HG03354 (cell line): ENCODE results near the gene TMEM135.

ENCODE experiments used
- ATAC-seq: cut with Tn5 transposase; IDR thresholded peaks from one replicate; pipeline ENCODE4 v1.9.1; 2021; ENCODE audit warnings: mild to moderate bottlenecking; ENCODE audit not compliant: unreplicated experiment, poor library complexity, severe bottlenecking

The TMEM135 gene

DNA sequence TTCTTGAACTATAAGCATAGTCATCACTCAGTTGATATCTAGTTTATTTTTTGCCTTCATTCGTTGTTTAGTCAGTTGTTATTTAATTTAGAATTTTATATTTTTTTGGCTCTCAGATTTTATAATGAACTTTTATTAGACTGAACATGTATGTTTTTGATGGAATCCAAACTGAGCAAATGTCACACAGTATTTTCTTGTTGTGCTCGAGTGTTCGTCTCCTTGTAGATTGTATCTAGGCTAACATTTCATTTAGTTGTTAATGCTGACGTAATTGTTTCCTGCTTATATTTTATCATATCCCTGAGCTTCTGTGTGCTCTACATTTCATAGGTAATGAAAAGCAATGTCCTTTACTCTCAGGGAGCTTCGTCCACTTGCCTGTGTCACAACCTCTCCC lies 286.2 kb downstream of the TMEM135 start:
- no peak for ATAC-seq

DNA sequence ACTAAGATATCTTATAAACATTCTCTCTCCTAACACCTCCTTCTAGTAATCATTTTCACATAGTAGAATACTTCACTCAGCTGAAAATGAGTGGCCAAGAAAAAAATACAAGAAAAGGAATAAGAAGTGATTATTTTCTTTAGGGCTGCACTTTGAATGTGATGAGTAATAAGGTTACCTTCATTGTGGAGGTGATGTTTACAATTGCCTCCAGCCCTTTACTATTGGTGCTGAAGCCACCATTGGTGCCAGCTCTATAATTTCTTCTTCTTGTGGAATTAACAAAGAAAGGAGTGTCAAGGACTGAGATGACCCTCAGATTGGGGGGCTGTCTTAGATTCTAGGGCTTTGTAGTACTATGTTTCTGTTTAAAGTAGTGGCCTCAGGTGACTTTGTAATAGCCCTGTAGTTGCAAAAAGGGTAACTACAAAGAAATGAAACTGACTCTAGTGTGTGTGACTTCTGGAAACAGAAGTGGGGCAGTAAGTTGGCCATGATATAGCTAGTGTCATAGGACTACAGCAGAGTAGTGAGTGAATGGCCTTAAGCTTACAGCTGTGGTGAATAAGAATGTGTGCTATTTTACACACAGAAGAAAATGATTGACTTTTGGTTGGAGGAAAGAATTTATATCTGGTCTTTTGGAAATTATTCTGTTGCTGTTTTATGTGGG lies 287.2 kb downstream of the TMEM135 start:
- ATAC-seq, result no peak

DNA sequence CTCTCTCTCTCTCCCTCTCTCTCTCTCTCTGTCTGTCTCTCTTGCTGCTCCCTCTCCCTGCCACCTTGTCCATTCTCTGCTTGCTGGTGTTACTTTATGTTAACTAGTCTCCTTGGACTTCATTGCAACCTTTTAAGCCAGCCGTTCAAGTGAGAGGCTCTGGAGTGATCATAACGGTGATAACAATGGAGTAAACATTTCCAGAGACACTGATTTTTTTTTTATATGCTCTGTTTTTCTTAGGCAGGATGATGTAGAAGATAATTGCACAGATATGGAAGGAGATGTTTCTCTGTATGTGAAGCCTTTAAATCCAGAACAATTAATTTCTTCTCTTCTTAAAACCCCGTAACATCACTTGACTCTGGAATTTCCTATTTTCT lies 287.7 kb downstream of the TMEM135 start:
- no peak for ATAC-seq

DNA sequence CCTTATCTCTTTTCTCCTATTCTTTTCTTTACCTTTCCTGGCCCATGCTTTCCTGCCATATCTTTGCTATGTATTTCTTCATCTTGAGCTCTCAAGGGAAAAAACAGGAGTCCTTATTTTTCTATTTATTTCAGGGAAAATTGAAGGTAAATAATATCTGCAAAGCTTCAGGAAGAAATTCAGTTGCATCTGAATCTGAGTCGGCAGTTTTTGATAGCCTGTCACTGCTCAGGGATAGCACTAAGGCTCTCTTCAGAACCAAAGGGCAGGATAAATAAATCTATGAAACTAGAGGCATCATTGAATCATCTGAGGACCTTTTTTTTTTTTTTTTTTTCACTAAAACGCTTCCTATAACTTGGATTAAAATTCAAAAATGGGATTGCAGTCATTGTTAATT lies 288.9 kb downstream of the TMEM135 start:
- ATAC-seq, result no peak

DNA sequence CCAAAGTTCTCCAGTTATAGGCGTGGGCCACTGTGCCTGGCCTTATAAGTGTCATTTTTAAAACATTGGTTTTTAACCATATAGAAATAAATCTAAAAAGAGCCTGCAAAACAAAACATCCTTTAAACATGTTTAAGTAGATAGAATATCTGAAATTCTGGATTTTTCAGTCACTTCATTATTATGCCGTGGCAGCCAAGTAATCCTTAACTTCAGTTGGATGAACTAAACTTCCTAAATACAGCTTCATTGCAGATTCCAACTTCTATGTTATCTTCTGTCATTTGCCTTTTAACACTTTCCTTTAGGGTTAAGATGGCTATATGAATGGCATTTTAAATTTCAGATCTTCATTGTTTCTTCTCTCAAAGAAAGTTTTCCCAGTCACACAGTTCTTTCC lies 291.4 kb downstream of the TMEM135 start:
- ATAC-seq, result no peak

DNA sequence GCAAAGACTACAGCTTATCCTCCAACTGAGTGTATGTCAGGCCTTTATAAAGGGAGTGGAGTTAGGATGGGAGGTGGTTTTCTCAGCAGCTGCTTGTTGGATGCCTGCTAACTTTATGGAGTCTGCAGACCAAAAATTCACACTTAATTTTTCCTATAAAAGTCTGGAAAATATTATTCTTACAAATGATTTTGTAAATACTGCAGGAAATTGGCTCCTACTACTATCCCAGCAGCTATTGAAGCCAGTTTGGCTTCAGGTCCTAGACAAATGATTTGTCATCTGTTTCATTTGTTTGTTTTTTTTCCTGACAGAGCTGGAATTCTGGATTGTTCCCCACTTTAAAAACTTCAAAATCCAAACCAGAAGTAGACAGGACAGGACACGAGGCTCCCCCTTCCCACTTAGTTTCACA lies 292.5 kb downstream of the TMEM135 start:
- no peak for ATAC-seq

DNA sequence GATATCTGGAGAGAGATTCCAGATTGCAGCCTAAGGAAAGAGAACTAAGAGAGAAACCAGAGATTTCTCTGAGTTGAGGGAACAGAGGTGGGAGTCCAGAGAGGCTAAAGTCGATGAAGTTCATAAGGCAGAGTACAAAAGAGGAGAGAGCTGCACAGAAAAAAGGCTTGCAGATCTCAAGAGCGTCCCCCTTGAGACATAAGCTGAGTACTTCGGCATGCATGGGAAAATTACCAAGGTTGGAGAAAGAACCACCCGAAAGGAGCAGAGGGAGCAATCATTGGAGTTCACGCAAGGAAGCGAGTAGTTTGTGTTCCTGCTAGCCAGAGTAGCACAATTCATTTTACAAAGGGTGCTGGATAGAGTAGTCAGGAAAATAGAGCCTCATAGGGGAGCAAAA lies 293.5 kb downstream of the TMEM135 start:
- ATAC-seq, result no peak

DNA sequence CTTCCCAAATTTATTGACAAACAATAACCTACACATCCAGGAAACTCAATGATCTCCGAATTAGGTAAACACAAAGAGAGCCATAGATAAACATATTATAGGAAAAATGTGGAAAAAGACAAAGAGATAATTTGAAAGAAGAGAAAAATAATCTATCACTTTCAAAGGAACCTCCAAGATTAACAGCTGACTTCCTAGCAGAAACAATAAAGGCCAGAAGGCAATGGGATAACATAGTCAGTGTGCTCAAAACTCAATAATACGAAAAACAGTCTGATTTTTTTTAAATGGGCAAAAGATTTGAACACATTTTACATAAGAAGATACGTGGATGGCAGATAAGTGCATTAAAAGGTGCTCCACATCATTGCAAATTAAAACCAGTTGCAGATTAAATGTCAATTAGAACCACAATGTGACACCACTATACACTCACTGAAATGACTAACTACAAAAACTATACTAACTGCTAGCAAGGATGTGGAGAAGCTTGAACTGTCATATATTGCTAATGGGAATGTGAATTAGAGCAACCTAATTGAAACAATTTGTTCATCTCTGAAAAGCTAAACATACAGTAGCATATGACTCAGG lies 300.4 kb downstream of the TMEM135 start:
- ATAC-seq, result no peak

DNA sequence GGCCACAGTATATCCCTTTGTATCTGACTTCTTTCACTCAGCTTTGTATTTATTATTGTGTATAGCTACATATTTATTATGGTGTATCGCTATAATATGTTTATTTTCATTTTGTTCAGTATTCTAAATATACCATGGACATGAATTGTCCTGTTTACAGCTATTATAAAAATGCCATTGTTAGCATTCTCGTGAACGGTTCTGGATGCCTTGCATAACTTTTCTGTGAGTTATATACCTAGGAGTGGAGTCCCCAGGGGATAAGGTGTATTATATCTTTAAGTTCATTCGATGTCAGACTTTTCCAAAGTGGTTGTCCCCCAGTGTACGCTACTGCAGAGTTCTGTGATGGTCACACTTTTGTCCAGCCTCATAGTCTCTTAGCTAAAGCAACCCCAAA lies 301.7 kb downstream of the TMEM135 start:
- no peak for ATAC-seq

DNA sequence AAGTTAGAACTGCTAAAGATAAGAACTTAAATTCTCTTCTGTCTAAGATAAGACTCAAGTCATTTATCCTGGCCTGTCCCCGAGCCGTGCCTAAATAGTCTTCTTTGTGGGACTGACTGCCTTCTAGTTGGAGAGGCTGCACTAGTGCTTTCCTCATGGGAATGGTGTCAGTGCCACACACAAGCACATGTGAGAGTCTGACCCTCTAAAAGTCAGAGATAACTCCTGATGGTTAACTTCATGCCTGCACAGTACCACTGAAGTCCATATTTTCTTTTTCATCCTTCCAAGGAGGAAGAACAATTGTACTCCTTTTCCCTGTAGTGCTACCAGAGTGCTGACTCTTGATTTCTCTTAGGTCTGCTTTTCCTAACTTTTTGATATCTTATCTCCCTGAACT lies 309.7 kb downstream of the TMEM135 start:
- no peak for ATAC-seq

DNA sequence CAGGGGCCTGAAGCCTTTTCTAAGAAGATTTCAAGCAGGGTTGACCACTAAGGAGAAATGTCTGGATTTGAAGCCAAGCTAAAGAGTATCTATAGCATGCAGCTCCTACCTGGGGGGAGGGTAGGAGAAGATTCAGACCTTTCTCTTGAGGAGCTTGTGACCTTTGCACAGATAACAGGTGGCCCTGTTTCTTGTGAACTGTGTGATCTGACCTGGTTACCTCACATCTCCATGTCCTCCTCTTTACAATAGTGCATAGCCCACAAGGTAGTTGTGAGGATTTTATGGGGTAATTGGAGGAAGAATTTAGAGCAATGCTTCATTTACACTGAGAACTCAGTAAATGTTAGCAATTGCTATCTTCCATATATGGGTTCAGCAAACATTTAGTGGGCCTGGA lies 310.1 kb downstream of the TMEM135 start:
- ATAC-seq, result no peak

DNA sequence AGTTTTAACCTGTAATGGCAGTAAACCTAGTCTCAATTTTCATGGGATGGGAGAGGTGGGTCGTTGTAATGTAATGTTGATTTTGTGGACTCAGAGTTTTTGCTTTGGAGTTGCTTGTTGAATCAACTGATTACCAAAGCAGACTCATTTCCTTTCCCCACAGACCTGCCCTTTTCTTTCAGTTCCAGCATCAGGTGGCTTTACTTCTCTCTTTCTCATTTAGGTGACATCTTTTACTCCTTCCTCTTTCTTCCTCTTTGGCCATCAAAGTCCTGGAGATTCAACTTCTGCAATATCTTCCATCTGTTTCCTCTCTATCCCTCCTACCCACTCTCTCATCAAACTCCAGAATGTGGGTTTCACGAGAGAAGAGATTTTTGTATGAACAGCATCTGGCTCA lies 313.9 kb downstream of the TMEM135 start:
- ATAC-seq, result no peak

DNA sequence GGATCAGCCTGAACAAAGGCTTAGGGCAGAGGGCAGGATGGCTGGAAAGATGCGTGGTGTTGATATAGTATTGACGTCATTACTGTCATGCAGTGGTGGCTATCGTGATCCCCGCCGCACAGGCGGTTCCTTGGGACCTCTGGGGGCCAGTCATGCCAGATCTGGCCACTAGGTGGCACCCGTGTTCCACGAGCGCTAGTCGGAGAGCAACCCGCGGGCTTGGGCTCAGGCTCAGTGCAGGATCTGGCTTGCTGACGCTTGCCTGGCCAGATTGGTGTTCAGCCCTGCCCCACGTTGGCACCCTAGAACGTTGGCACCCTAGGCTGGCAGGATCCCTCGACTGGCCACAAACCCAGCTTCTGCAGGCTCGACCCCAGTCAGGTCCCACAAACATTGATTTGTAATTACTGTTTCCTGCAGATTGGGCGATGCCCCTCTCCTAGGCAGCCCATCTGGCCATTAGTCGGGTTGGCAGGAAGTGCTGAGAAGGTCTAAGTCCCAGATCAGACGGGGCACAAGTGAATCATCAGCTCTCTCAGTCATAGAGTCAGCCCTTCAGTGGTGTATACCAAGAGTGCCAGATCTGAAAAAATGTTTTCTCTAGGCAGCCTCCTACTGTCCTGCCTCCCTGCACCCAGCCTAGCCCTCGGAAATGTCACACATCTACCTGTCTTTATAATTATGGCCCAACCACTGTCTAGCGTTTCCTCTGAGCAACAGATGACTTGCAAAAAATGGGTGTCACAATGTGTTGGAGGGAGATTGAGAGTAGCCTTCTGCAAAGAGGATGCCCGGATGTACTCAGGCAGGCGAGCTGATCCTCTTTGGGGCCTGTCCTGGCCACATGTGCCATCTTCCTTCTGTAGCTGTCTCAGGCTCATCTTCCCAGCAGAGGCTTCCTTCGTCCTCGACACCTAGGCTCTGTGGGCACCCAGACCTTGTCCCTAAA lies 315.3 kb downstream of the TMEM135 start:
- ATAC-seq, result peak; percentile 98

DNA sequence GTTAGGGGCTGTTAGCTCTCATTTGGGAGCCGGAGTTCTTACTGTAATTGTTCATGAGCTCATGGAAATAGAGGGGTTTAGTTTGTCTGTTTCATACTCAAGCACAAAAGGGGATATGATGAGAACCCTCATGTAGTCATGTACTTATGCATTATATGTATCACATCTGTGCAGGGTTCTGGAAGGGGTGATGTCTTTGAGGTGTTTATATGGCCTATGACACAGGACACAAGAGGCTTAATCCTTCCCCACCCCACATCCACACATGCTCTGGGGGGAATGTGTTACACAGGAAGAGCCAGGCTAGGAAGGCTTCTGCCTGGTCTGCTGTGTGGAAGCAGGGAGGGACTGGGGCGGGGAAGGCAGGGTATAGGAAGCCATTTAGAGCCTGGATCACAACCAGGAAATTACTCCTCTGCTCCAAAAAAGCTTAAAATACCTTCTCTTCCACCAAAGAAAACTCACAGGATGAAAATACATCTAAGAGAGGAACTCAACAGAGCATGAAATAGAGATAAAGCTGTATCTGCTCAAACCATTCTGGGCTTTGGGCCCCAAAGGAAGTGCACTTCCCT lies 316.1 kb downstream of the TMEM135 start:
- no peak for ATAC-seq

DNA sequence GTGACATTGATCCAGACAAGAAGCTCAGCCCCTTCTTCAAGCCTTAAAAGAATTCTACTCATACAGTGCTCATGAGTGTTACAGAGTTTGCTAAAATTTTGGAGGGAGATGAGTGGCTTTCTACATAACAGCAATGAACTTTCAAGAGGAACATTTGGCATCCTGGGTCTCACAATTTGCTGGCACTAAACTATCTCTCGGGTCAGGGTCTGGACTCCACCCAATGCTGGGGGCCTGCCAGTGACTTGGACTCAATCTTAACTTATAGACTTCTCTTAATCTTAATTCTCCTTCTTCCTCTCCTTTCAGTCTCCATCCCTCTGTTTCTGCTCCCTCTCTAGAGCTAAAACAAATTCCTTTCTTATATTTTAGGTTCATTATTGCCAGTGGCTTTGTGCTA lies 317.9 kb downstream of the TMEM135 start:
- no peak for ATAC-seq

DNA sequence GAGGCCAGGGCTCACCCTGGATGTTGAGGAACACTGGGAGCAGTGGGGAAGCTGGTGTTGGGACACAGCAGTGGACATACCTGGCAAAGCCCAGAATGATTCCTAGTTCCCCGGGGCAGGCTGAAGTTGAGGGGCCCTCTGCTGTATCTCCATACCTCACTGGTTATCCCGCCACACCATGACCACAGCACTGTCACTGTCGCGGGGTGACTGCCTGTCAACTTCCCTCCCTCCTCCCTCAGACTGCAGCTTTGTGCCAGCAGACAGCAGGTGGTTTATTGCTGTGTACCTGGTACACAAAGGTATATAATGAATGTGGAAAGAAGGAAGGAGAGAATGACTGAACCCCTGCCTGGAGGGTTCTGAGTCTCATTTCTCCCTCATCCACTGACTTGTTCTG lies 318.7 kb downstream of the TMEM135 start:
- ATAC-seq, result no peak

DNA sequence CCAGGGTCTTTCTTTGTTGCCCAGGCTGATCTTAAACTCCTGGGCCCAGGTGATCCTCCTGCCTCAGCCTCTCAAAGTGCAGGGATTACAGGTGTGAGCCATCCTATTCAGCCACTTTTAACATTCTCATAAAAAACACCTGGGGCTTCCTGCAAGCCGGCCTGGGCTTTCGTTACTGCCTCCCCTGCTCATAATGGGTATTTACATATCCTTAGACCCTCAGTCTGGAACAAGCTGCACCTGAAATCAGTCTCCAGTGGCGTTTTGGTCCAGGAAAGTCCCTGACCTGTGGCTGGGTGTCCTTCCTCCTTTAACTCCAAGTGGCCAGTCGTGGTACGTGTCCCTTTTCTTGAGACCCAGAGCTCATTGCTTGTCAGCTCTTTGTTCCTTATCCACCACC lies 320.7 kb downstream of the TMEM135 start:
- no peak for ATAC-seq

DNA sequence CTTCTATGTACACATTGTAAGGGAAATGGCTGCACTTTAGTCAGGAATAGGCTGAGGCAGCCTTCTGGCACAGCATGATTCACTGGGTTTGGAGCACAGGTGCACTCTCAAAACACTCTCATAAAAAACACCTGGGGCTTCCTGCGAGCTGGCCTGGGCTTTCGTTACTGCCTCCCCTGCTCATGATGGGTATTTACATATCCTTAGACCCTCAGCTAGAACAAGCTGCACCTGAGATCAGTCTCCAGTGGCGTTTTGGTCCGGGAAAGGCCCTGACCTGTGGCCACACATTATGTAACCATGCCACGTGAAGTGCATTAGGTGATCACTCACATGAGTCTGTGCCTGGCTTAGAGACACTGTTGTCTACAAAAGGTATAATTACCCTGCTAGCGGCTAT lies 321.7 kb downstream of the TMEM135 start:
- no peak for ATAC-seq

DNA sequence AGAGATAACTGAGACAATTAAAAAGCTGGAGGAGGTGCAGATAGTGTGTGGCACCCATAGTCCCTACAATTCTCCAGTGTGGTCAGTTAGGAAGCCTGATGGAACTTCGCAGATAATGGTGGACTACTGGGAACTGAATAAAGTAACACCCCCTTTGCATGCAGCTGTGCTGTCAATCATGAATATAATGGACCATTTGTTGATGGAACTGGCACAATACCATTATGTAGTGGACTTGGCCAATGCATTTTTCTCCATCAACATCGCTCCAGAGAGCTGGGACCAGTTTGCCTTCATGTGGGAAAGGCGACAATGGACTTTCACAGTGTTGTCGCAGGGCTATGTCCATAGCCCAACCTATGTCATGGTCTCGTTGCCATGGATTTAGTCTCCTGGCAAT lies 324.2 kb downstream of the TMEM135 start:
- no peak for ATAC-seq

DNA sequence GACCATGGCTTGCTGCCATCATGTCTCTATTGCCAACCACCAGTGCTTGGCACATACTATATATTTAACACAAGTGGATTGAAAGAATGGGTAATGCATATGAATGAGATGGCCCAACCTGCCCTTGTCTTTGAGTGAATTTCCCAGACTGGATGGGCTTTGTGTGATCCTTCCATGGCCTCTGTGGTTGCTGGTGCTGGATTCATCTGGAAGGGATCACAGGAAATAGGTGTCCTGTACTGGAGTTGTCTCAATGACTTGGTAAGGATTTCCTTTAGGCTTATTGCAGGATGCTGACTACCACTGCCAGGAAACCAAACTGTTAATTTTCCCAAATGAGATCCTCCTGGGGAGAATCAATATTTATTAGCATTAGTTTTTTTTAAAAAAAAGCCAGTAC lies 328.6 kb downstream of the TMEM135 start:
- no peak for ATAC-seq
